Prostate gland (tissue), 2 donors: Measurements from ENCODE around the gene C20orf144. TPM values are rescaled to one million over a fixed set of nuclear protein-coding genes. Genes with fewer than 3 reads are reported as not detected.

Experiments
- DNase-seq: peaks from one replicate; pipeline ENCODE4 v3.0.0-alpha.2; 2019; ENCODE audit warnings: low spot score
- H3K27ac ChIP-seq, 2 donors: fragments of 200-600 bp; sonication (generic); 2 replicates each; pipeline ENCODE4 v1.5.1; 2017 to 2019
- H3K27me3 ChIP-seq: fragments of 200-600 bp; sonication (generic); replicated peaks from 2 replicates; pipeline ENCODE4 v1.5.1; 2019; ENCODE audit not compliant: insufficient read depth
- H3K36me3 ChIP-seq, 2 donors: fragments of 200-600 bp; sonication (generic); 1 replicate in 1 of 2; 2 replicates in 1 of 2; pipeline versions ENCODE4 v1.5.1 to v1.8.1; 2017 to 2019
- H3K4me1 ChIP-seq: fragments of 200-600 bp; sonication (generic); replicated peaks from 2 replicates; pipeline ENCODE4 v1.5.1; 2019
- H3K4me3 ChIP-seq, 2 donors: fragments of 200-600 bp; sonication (generic); 2 replicates each; pipeline ENCODE4 v1.5.1; 2017 to 2019
- H3K9me3 ChIP-seq: fragments of 200-600 bp; sonication (generic); 2 replicates; pipeline ENCODE4 v1.5.1; 2017
- CTCF ChIP-seq, 4 experiments: fragments of 200-600 bp in 2 of 4; fragments of 450-650 bp in 2 of 4; sonication (generic) in 2 of 4; IDR thresholded peaks; 1 replicate in 3 of 4; 2 replicates in 1 of 4; pipeline ENCODE4 v1.5.1; 2016 to 2019; ENCODE audit warnings: antibody characterized with exemption in 4 of 4, mild to moderate bottlenecking in 2 of 4, moderate library complexity in 2 of 4
- POLR2A ChIP-seq: fragments of 450-650 bp; IDR thresholded peaks from one replicate; pipeline ENCODE4 v1.6.1; 2016; ENCODE audit warnings: antibody characterized with exemption, mild to moderate bottlenecking
- POLR2AphosphoS5 ChIP-seq: sonication (generic); formaldehyde crosslinking; IDR thresholded peaks from one replicate; pipeline ENCODE4 v1.6.1; 2017; ENCODE audit warnings: antibody characterized with exemption
- WGBS: methylation state at CpG from one replicate; pipeline ENCODE4 v1.1.5; 2018; 5-methylcytosine and 5-hydroxymethylcytosine counted together
- intact Hi-C: fragments of 100-400 bp; cut with DNase I; formaldehyde crosslinking; loops from one replicate; pipeline ENCODE4 v1.14.2; 2022
- total RNA-seq, 2 donors: library from RNA; depleted of rRNA; stranded (reverse); fragments of >200 nt; gene quantifications; one replicate each; pipeline ENCODE4 v1.1.0, GENCODE V29; 2016

Gene C20orf144
- total RNA-seq, 2 donors from 2014 or later: 0.14 to 0.91 TPM

- DNase-seq: no peak
- no peaks in the 10 kb centered on the region for H3K27me3 ChIP-seq
- H3K27ac ChIP-seq: no peak overlapping the region
- no peaks in the 10 kb centered on the region for H3K9me3 ChIP-seq
- TF ChIP-seq CTCF (IDR thresholded peaks at IDR 0.05): no peak
- no peak for TF ChIP-seq POLR2A
- no peak for TF ChIP-seq POLR2AphosphoS5
- WGBS: 75% methylated on average over 15 of the region's 15 CpGs
- intact Hi-C loops: loop anchor here (5.0 kb wide), 1 partner anchor 54 kb away; the partner anchor contains the start of gene ZNF341
- H3K4me1 ChIP-seq: no peaks in the 10 kb centered on the region
- no peak overlapping the region for H3K4me3 ChIP-seq
- H3K36me3 ChIP-seq: no peaks in the 10 kb centered on the region
Measured at GRCh38 chr20:33677991-33678702, 16.0 kb downstream of the C20orf144 start.

- DNase-seq: no peak
- Histone ChIP-seq H3K4me1 (no peaks in the 10 kb centered on the region), H3K9me3 (no peaks in the 10 kb centered on the region), H3K27me3 (no peaks in the 10 kb centered on the region), H3K36me3 (no peaks in the 10 kb centered on the region), H3K4me3 (no peak overlapping the region), H3K27ac (no peak overlapping the region)
- TF ChIP-seq CTCF (IDR thresholded peaks at IDR 0.05) (no peak), POLR2A (no peak), POLR2AphosphoS5 (no peak)
- 86% methylated on average over 19 of the region's 20 CpGs for WGBS
- intact Hi-C loops: loop anchor here (5.0 kb wide), 1 partner anchor 52 kb away; the partner anchor contains the start of gene ZNF341
Measured at GRCh38 chr20:33679758-33680485, 17.8 kb downstream of the C20orf144 start.

- Histone ChIP-seq H3K27ac (no peak overlapping the region), H3K9me3 (no peaks in the 10 kb centered on the region), H3K36me3 (no peaks in the 10 kb centered on the region), H3K27me3 (no peaks in the 10 kb centered on the region), H3K4me3 (no peak overlapping the region), H3K4me1 (no peaks in the 10 kb centered on the region)
- intact Hi-C loops: no loop called here
- TF ChIP-seq CTCF (IDR thresholded peaks at IDR 0.05) (no peak), POLR2AphosphoS5 (no peak), POLR2A (no peak)
- DNase-seq: no peak
- 97% methylated on average over 2 of the region's 2 CpGs for WGBS
Measured at GRCh38 chr20:33680686-33681085, 18.6 kb downstream of the C20orf144 start.

- Histone ChIP-seq H3K27ac (no peak overlapping the region), H3K27me3 (no peaks in the 10 kb centered on the region), H3K36me3 (no peaks in the 10 kb centered on the region), H3K4me1 (no peaks in the 10 kb centered on the region), H3K9me3 (no peaks in the 10 kb centered on the region), H3K4me3 (no peak overlapping the region)
- WGBS: 84% methylated on average over 5 of the region's 5 CpGs
- no peak for DNase-seq
- TF ChIP-seq POLR2A (no peak), CTCF (IDR thresholded peaks at IDR 0.05) (no peak), POLR2AphosphoS5 (no peak)
- intact Hi-C loops: no loop called here
Measured at GRCh38 chr20:33681288-33681687, 19.2 kb downstream of the C20orf144 start.
